Adrenal gland (tissue), 12 donors: ENCODE data around the gene EVL. TPM values are rescaled to one million over a fixed set of nuclear protein-coding genes. Genes with fewer than 3 reads are reported as not detected.

Experiments used
- DNase-seq, 7 donors: peaks; one replicate each; pipeline ENCODE4 v3.0.0-alpha.2; 2019 to 2020
- H3K27ac ChIP-seq, 5 donors: fragments of 200-600 bp; sonication (generic) in 4 of 5; 1 replicate in 3 of 5; 2 replicates in 2 of 5; pipeline versions ENCODE4 v1.5.1 to v1.8.0; 2016 to 2020; ENCODE audit warnings: mild to moderate bottlenecking in 1 of 5
- H3K27me3 ChIP-seq: fragments of 200-600 bp; 2 replicates; pipeline ENCODE4 v1.8.0; 2021
- H3K36me3 ChIP-seq, 2 donors: fragments of 200-600 bp; replicated peaks in 1 of 2; 1 replicate in 1 of 2; 2 replicates in 1 of 2; pipeline versions ENCODE4 v1.5.1 to v1.8.0; 2018 to 2022
- H3K4me1 ChIP-seq, 2 donors: fragments of 200-600 bp; replicated peaks in 1 of 2; 1 replicate in 1 of 2; 2 replicates in 1 of 2; pipeline versions ENCODE4 v1.5.1 to v1.8.0; 2018 to 2021
- H3K4me3 ChIP-seq, 4 donors: fragments of 200-600 bp; sonication (generic) in 3 of 4; one replicate each; pipeline ENCODE4 v1.5.1; 2016 to 2018
- H3K9me3 ChIP-seq, 3 donors: fragments of 200-600 bp; sonication (generic) in 1 of 3; replicated peaks in 1 of 3; 1 replicate in 2 of 3; 2 replicates in 1 of 3; pipeline versions ENCODE4 v1.5.1 to v1.8.0; 2016 to 2021
- POLR2A ChIP-seq, 2 donors: fragments of 450-650 bp; IDR thresholded peaks; one replicate each; pipeline ENCODE4 v1.6.1; 2017; ENCODE audit warnings: antibody characterized with exemption in 2 of 2, mild to moderate bottlenecking in 2 of 2, moderate library complexity in 1 of 2
- WGBS, 4 donors: extraction: QIAGEN DNeasy Blood & Tissue Kit in 2 of 4; methylation state at CpG; one replicate each; pipeline versions ENCODE4 v1.1.5 to v1.1.7; 2013 to 2017; 5-methylcytosine and 5-hydroxymethylcytosine counted together
- intact Hi-C, 2 donors: fragments of 100-400 bp; cut with DNase I; formaldehyde crosslinking; loops; one replicate each; pipeline versions ENCODE4 v1.14.1 to v1.15.0; 2022 to 2023
- polyA plus RNA-seq, 3 donors: library from polyadenylated mRNA; stranded (reverse); fragments of 200-250 nt in 2 of 3; fragments of 350-450 nt in 1 of 3; fragmentation: Illumina TruSeq in 1 of 3; extraction: RNeasy Lipid Tissue Mini Kit (QIAGEN cat#74804) in 1 of 3; gene quantifications; one replicate each; pipeline ENCODE4 v1.2.3, GENCODE V29; 2013 to 2014
- total RNA-seq, 9 donors: library from RNA; depleted of rRNA in 4 of 9; stranded (reverse); fragments of >200 nt in 4 of 9; fragments of 120-200 nt in 1 of 9; fragmentation: NEBNext Ultra II Directional in 1 of 9; extraction: Animal tissue kit (Norgen Biotek cat#: 25700) in 1 of 9; gene quantifications; one replicate each; pipeline versions ENCODE4 v1.1.0 to v1.2.4, GENCODE V29; 2013 to 2023
- TF ChIP-seq, protein P1 (sequence below), 6 experiments: fragments of 450-650 bp in 4 of 6; fragments of 200-600 bp in 2 of 6; sonication (generic) in 1 of 6; IDR thresholded peaks; 1 replicate in 5 of 6; 2 replicates in 1 of 6; pipeline versions ENCODE4 v1.5.1 to v1.8.0; 2016 to 2021; ENCODE audit warnings: antibody characterized with exemption in 6 of 6, mild to moderate bottlenecking in 2 of 6, moderate library complexity in 1 of 6
- donor health status: healthy with polysubstance abuse.
- donor health status: Bipolar disorder and iron deficiency.
- donor health status: DM: yes; HTN: yes; CAD: no.
- donor health status: DM: no; HTN: no; CAD: no.
- donor health status: DM: no; HTN: no; CAD: no.
- donor health status: DM: yes; HTN: yes; CAD: no.

The EVL gene
- total and polyA plus RNA-seq, 12 donors: 23.7 to 209 (median 46.8) TPM

DNA sequence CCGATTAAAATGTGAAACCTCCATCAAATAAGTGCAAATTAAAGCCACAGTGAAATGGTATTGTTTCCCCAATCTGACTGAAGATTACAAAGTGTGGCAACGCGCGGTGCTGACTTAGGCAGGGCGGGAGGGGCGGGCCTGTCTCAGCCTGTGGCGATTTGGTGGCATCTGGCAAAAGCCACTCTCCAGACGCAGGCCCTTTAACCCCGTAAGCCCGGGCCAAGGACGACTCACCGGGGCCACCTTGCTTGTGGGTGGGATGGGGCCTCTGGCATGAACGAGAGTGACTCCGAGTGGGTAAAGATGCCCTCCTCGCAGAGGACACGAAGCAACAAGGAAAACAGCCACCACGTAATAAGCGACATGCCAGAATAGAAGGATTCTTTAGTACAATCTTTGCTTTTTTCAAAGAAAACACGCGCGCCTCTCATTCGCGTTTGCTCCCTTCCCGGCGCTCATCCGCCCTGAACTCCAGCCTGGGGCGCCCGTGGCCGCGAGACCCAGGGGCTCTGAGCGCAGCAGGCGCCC is 93.4 kb downstream of the EVL start:
- peak overlapping the region in 1 of 4 donors; percentile 43 for H3K4me3 ChIP-seq
- no peak overlapping the region for H3K27ac ChIP-seq
- DNase-seq: no peak
- H3K9me3 ChIP-seq: no peaks in the 10 kb centered on the region
- H3K4me1 ChIP-seq: peaks cover 10 to 13% of the 10 kb centered on the region in 2 donors
- no peak for TF ChIP-seq POLR2A (IDR thresholded peaks at IDR 0.05)
- TF ChIP-seq, protein P1, sequence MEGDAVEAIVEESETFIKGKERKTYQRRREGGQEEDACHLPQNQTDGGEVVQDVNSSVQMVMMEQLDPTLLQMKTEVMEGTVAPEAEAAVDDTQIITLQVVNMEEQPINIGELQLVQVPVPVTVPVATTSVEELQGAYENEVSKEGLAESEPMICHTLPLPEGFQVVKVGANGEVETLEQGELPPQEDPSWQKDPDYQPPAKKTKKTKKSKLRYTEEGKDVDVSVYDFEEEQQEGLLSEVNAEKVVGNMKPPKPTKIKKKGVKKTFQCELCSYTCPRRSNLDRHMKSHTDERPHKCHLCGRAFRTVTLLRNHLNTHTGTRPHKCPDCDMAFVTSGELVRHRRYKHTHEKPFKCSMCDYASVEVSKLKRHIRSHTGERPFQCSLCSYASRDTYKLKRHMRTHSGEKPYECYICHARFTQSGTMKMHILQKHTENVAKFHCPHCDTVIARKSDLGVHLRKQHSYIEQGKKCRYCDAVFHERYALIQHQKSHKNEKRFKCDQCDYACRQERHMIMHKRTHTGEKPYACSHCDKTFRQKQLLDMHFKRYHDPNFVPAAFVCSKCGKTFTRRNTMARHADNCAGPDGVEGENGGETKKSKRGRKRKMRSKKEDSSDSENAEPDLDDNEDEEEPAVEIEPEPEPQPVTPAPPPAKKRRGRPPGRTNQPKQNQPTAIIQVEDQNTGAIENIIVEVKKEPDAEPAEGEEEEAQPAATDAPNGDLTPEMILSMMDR (IDR thresholded peaks at IDR 0.05): no peak
- peaks cover 31% of the 10 kb centered on the region for H3K27me3 ChIP-seq
- H3K36me3 ChIP-seq: no peaks in the 10 kb centered on the region
- intact Hi-C loops: no loop called here
- 13 to 15% (median 15%) methylated on average over 26 to 32 of the region's 32 CpGs for WGBS, 4 donors

DNA sequence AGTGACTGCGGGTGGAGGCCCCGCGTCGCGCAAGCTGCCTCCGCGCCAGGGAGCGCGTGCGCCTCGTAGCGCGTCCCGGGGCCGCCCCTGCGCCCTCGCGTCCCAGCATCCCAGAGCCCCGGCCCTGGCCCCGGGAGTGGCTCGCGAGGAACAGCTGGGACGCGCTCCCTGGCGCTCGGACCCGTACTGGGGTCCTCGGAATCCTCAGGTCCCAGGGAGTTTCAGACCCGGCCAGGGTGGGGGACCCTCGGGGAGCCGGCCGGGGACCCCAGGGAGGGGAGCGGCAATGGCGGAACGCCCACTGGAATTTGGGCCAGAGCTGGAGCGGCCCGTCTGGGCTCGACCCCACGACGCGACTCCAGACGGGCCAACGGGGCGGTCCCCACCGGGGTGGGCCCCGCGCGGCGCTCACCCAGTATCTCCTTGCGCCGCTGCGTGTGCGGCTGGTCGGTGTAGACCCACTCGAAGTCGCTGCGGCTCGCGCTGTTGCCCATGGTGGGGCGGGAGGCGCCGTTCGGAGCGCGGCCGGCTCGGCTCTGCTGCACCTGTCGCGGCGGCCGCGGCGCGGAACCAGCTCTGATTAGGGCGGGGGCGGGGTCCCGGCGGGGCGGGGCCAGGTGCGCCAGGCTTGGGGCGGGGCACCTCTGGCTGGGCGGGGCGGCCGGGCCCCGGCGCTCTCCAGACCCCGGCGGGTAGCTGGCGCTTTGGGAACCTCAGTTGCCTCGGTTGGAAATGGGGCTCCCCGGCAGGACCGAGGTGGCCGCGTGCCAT is 94.1 kb downstream of the EVL start, which contains the start of gene DEGS2:
TSS of gene DEGS2 (minus strand) at position 552 of the 771 bp plus-strand sequence. CDS start at position 494, 58 bp downstream.
- Histone ChIP-seq H3K9me3 (no peaks in the 10 kb centered on the region), H3K27me3 (peaks cover 31% of the 10 kb centered on the region), H3K4me3 (peak within 1 kb of the TSS in 1 of 4 donors; percentile 43), H3K4me1 (peaks cover 10 to 13% of the 10 kb centered on the region in 2 donors), H3K27ac (no peak within 1 kb of the TSS), H3K36me3 (no peaks in the 10 kb centered on the region)
- intact Hi-C loops: no loop called here
- 0 to 1% (median 1%) methylated on average over 24 to 94 of the region's 94 CpGs; no CpG with 5 or more reads in 1 of the 4 donors for WGBS, 4 donors
- no peak for DNase-seq
- TF ChIP-seq, protein P1 (IDR thresholded peaks at IDR 0.05): no peak
- TF ChIP-seq POLR2A (IDR thresholded peaks at IDR 0.05): no peak

DNA sequence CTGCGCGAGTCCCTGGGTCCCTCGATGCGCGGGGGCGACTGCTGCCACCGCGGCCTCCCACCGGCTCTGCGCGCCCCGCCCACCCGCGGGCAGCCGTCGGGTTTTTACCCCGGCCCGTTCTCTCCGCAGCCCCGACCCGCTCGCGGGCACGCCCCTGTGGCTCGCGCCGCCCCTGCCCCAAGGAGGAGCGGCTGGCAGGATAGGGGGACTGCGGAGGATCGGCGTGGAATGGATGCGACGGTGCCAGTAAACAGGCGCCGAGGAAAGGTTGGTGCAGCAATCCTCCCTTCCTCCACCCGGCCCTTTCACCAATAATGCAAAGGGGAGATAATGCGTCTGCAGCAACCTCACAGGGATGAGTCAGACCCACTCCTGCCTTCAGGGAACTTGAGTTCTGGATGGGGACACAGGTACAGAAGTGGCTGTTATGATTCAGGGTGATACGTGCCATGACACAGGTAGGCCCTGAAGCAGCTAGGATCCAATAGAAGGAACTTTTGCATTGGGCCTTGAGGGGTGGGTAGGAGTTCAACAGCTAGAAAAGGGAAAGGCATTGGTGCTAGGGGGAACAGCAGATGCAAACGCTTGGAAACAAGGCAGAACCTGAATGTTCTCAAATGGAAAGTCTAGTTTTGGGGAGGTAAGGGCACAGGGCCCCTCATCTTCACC is 94.8 kb downstream of the EVL start:
- 9 to 73% (median 31%) methylated on average over 2 to 39 of the region's 39 CpGs for WGBS, 4 donors
- Histone ChIP-seq H3K4me3 (peak overlapping the region in 1 of 4 donors; percentile 43), H3K27me3 (peaks cover 31% of the 10 kb centered on the region), H3K4me1 (peaks cover 10 to 13% of the 10 kb centered on the region in 2 donors), H3K27ac (no peak overlapping the region), H3K9me3 (no peaks in the 10 kb centered on the region), H3K36me3 (no peaks in the 10 kb centered on the region)
- no peak for DNase-seq
- intact Hi-C loops: no loop called here
- no peak for TF ChIP-seq POLR2A (IDR thresholded peaks at IDR 0.05)
- TF ChIP-seq, protein P1 (IDR thresholded peaks at IDR 0.05): no peak

DNA sequence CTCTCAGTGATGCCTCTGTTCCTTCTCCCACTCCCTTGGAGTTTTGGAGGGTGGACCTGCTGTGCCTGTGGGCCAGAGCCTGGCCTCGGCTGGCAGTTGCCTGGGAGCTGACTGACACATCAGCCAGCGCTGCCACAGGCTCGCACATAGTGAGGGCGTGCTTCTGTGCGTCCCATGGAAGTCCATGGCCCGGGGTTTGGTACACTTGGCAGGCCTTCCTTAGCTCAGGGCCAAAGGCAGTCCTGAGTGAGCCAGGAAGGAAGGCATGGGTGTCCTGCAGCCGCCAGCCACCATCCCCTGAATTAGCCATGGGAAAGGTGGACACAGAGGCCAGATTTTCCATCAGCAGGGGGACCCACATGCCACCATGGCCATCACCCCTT is 95.3 kb downstream of the EVL start:
- Histone ChIP-seq H3K4me1 (peaks cover 10 to 13% of the 10 kb centered on the region in 2 donors), H3K27ac (no peak overlapping the region), H3K9me3 (no peaks in the 10 kb centered on the region), H3K36me3 (no peaks in the 10 kb centered on the region), H3K27me3 (peaks cover 31% of the 10 kb centered on the region), H3K4me3 (no peak overlapping the region)
- TF ChIP-seq POLR2A (IDR thresholded peaks at IDR 0.05): no peak
- no peak for DNase-seq
- 86 to 95% (median 92%) methylated on average over 7 of the region's 7 CpGs; no CpG with 5 or more reads in 1 of the 4 donors for WGBS, 4 donors
- intact Hi-C loops: no loop called here
